GM12865 (cell line): Measurements from ENCODE around the gene KRTAP2-4.
"Not testable (repeated sequence)": the region's sequence is repeated elsewhere in the genome, so short reads cannot be mapped to it uniquely, and the experiment has no call there.

Source experiments
- DNase-seq: peaks from one replicate; pipeline ENCODE4 v3.0.0; 2010; ENCODE audit warnings: low read depth
- H3K4me3 ChIP-seq: 2 replicates; pipeline ENCODE4 v1.5.1; 2011; ENCODE audit warnings: mild to moderate bottlenecking, low read depth, low read length, control low read depth
- TF ChIP-seq, protein P1 (sequence below): IDR thresholded peaks from 2 replicates; pipeline ENCODE4 v1.5.1; 2011; ENCODE audit warnings: low read length, control low read depth, low read depth, inconsistent platforms; ENCODE audit not compliant: insufficient read depth; ENCODE audit errors: missing control alignments

Gene KRTAP2-4

DNA sequence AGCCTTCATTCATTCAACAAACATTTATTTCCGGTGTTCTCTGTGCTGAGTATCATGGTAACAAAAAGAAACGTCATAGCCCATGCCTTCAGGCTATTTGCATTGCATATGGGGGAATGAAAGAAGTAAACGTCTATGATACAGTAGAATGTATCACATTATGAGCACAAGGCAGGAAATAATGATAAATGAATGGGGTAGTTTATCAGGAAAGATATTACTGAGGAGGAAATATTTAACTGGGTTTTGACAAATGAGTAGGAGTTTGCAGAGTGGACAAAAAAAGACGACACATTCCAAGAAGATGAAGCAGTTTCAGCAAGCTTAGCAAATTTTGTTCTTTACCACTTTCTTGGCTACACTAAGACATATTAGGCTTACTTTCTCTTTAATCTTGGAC lies 16.9 kb upstream of the KRTAP2-4 start:
- no peak for DNase-seq
- TF ChIP-seq, protein P1, sequence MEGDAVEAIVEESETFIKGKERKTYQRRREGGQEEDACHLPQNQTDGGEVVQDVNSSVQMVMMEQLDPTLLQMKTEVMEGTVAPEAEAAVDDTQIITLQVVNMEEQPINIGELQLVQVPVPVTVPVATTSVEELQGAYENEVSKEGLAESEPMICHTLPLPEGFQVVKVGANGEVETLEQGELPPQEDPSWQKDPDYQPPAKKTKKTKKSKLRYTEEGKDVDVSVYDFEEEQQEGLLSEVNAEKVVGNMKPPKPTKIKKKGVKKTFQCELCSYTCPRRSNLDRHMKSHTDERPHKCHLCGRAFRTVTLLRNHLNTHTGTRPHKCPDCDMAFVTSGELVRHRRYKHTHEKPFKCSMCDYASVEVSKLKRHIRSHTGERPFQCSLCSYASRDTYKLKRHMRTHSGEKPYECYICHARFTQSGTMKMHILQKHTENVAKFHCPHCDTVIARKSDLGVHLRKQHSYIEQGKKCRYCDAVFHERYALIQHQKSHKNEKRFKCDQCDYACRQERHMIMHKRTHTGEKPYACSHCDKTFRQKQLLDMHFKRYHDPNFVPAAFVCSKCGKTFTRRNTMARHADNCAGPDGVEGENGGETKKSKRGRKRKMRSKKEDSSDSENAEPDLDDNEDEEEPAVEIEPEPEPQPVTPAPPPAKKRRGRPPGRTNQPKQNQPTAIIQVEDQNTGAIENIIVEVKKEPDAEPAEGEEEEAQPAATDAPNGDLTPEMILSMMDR = no peak
- no peak overlapping the region for H3K4me3 ChIP-seq

DNA sequence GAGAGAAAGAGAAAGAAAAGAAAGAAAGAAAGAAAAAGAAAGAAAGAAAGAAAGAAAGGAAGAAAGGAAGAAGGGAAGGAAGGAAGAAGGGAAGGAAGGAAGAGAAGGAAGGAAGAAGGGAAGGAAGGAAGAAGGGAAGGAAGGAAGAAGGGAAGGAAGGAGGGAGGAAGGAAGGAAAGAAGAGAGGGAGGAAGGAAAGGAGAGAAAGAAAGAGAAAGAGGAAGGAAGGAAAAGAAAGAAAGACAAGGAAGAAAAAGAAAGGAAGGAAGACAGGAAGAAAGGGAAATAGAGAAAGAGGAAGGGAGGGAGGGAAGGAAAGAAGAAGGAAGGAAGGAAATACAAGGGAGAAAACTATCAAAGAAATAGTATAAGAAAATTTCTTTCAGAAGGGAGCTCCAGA lies 11.1 kb upstream of the KRTAP2-4 start:
- DNase-seq = no peak

DNA sequence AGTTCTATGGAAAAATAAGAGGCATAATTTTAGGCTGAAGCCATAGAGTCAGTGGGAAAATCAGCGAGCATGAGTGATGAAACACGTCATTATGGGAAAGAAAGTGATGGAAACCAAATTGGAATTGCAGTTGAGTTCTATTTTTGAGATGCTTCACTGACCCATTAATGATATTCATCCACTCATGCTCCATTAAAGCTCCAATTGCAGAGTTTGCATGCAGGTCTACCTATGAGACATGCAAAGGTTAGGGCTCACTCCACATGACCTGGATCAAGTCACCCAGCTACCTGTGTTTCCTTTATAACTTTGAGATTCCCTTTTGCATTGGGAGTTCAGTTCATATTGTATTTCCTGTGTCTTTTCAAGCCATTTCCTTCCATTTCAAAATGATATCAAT lies 8.0 kb upstream of the KRTAP2-4 start:
- no peak for DNase-seq
- no peak overlapping the region for H3K4me3 ChIP-seq
- TF ChIP-seq, protein P1 = no peak

More for the DNA sequence above, 11.1 kb upstream of the KRTAP2-4 start:
- H3K4me3 ChIP-seq = no peak overlapping the region
- TF ChIP-seq, protein P1 = no peak

DNA sequence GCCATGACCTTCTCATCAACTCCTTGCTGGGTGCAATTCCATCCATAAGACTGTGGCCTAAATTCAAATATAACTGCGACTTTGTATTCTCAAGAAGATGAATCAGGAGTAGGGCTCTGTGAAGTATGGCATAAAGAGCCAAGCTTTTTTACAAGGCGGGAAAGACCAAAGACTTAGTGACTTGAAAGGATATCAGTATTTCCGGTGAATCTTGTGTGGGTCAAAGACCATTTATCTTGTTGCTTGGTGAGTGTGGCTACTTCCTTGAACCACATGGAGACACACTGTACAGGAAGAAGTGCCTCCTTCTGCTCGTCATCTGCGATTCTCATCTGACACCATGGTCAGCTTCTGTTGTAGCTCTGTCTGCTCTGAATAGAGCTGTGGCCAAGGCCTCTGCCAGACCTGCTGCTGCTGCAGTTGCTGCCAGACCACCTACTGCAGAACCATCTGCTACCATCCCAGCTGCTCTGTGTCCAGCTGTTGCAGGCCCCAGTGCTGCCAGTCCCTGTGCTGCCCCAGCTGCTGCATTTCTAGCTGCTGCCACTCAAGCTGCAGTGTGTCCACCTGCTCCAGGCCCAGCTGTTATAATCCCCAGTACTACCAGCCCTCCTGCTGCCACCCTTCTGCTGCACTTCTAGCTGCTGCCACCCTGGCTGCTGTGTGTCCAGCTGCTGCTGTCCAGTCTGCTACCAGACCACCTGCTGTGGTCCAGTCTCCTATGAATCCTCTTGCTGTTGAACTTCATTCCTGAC lies 6.1 kb upstream of the KRTAP2-4 start:
- TF ChIP-seq, protein P1 = no peak
- no peak overlapping the region for H3K4me3 ChIP-seq
- DNase-seq = no peak

DNA sequence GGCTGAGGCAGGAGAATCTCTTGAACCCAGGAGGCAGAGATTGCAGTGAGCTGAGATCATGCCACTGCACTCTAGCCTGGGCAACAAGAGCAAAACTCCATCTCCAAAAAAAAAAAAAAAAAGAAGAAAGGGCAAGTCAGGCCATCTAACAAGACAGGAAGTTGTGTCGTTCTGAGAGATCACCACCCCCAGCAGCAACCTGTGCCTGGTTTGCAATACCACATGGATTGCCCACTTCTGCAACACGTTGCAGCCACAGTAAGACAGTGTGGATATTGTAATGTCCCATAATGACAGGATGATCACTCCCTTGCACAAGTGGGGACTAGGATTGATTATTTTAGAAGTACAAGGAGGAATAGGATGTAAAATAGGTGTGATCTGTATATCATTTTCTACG lies 3.4 kb upstream of the KRTAP2-4 start:
- TF ChIP-seq, protein P1 = no peak
- no peak overlapping the region for H3K4me3 ChIP-seq
- DNase-seq = no peak

DNA sequence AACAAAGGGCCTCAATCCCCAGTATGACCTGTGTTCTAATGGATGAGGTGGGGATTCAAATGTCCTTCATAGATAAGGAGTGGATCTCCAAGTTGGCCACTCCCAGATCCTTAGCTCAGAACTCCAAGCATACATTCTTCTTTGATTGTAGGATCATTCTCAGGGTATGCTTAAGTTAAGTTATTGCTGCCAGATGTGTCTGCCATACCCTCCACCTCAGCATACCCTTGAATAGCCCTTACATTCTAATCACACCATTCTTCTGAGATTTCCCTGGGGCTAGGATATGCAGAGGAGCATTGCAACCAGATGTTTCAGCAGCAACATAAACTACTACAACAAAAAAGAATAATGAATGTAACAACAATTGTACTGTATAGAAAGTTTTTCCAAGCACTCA lies 1.6 kb upstream of the KRTAP2-4 start:
- no peak overlapping the region for H3K4me3 ChIP-seq
- DNase-seq = no peak
- TF ChIP-seq, protein P1 = no peak

DNA sequence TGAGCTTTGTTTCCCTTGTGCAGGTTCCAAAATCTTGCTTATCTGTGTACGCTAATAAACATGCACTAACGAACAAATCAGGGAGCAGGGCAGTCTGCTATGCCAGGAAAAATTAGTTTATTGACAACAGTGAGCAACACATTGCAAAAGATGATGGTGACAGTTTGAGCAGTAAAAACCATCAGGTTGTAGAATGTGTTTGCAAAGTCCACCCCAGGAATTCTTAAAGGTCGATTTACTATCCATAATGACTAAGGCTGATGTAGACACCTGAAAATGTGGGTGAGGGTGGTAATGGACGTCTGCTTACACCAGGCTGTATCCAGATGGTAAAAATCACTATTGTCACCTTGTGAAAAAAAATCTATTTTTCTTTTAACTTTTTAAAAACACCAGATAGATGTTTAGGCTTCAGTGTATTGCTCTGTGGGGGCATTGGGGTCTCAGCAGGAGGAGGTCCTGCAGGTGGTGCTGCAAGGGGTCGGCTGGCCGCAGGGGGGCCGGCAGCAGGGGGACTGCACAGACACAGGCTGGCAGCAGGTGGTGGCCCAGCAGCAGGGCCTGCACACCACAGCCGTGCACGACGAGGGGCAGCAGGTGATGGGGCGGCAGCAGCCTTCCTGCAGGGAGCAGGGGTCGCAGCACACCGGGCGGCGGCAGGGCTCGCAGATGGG lies 526 bp downstream of the KRTAP2-4 start:
- H3K4me3 ChIP-seq, DNase-seq: not testable (repeated sequence)
